Activated CD4-positive, CD25-positive, alpha-beta regulatory T cell treated with anti-CD3 and anti-CD28 coated beads, Interleukin-2, amount 50 U/mL, for 16 hours (primary cell): ENCODE data around the gene PRXL2A.
"Not testable (repeated sequence)": the region's sequence is repeated elsewhere in the genome, so short reads cannot be mapped to it uniquely, and the experiment has no call there.

Experiments
- DNase-seq: peaks from one replicate; pipeline ENCODE4 v3.0.0-alpha.2; 2020; ENCODE audit warnings: low read depth, low spot score

Gene PRXL2A

DNA sequence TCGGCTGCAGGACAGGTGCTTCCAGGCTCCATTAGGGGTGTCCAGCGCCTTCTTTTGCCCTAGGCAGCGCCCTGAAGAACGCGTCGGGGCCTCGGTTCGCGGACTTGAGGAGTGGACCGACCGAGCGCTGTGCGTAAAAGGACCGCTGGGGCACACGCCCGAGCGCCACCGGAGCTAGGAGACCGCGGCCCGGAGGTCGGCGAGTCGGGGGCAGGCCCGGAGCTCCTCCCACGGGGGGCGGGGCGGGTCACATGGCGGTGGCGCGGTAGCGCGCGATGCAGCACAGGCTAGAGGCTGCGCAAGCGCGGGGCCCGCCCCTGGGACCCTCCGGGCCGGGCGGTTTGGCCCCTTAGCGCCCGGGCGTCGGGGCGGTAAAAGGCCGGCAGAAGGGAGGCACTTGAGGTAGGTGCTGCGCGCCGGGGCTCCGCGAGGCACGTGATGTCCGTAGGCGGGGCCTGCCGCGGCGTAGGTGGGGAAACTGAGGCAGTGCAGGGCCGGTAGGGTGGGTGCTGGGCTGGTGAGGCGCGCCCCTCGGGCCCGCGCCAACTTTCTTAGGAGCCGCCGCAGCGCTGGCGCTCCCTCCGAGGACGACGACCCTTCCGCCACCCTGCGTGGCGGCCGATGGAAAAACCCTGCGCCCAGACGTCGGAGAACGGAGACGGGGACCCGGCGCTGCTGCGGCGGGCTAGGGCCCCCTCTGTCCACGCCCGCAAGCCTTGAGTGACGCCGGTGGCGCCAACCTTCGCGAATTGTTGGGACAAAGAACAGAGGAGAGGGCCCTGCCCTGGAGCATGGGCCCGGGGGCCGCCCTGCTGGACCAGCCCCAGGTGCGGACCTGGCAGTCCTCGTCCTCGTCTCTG lies at the start of gene PRXL2A:
TSS of gene PRXL2A (plus strand) at position 310 of the 860 bp plus-strand sequence. CDS start 11,917 bp downstream, outside the sequence.
- DNase-seq: peak; percentile 37

DNA sequence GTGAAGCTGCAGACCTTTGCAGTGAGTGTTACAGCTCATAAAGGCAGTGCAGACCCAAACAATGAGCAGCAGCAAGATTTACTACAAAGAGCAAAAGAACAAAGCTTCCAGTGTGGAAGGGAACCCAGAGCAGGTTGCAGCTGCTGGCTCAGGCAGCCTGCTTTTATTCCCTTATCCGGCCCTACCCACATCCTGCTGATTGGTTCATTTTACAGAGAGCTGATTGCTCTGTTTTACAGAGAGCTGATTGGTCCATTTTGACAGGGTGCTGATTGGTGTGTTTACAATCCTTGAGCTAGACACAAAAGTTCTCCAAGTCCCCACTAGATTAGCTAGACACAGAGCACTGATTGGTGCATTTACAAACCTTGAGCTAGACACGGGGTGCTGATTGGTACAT lies 49.4 kb upstream of the PRXL2A start:
- DNase-seq: not testable (repeated sequence)

DNA sequence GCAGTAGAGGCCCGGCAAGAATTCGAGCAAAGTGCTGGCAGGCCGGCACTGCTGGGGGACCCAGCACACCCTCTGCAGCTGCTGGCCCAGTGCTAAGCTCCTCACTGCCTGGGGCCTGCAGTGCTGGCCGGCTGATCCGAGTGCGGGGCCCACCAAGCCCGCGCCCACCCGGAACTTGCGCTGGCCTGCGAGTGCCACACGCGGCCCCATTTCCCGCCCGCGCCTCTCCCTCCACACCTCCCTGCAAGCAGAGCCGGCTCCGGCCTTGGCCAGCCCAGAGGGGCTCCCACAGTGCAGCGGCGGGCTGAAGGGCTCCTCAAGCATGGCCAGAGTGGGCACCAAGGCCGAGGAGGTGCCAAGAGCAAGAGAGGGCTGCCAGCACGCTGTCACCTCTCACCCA lies 48.7 kb upstream of the PRXL2A start:
- DNase-seq: no peak

DNA sequence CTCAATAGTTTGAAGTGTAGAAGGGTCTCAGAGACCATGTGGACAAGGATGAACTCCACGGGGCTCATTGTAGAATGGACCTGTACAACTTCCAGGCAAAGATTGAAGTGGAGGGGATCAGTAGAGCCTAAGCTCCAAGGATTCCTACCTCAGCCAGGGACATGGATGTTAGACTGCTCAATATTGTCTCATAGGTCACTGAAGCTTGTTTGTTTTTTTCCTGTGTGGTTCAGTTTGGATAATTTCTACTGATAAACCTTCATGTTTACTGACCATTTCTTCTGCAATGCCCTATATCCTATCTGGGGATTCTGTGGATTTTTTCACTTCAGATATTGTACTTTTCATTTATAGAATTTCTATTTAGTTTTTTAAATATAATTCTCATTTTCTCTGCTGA lies 42.8 kb upstream of the PRXL2A start:
- DNase-seq: no peak

DNA sequence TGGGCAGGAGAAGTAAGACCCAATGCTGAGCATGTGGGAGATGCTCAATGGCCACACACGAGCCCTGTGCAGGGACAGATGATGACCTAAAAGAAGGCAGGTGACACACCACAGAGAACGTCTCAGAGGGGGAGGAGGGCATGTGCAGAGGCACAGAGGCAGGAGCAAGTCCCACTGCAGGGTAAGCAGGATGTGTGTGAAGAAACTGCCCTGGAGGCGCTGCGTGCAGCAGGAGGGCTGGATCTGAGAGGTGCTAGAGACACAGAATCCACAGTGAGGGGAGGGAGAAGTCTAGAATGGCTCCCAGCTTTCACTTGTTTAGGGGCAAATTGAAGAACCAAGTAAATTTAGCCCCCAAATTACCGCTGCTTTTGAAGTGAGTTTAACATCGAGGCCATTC lies 36.9 kb upstream of the PRXL2A start:
- no peak for DNase-seq

GRCh38 chr10:80372675-80373074 lies 35.7 kb upstream of the PRXL2A start:
- DNase-seq: no peak

GRCh38 chr10:80373502-80373901 lies 34.8 kb upstream of the PRXL2A start:
- DNase-seq: no peak

- DNase-seq: no peak
Observed at GRCh38 chr10:80379701-80380100, 28.6 kb upstream of the PRXL2A start.

DNA sequence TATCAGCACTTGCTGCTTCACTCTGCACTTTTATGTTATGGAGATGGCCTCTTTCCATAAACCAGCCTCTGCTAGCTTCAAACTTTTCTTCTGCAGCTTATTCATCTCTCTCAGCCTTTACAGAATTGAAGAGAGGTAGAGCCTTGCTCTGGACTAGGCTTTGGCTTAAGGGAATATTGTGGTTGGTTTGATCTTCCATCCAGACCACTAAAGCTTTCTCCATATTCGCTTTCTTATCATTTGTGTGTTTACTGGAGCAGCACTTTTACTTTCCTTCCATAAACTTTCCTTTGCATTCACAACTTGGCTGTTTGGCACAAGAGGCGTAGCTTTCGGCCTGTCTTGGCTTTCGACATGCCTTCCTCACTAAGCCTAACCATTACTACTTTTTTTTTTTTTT lies 28.2 kb upstream of the PRXL2A start:
- DNase-seq: no peak

DNA sequence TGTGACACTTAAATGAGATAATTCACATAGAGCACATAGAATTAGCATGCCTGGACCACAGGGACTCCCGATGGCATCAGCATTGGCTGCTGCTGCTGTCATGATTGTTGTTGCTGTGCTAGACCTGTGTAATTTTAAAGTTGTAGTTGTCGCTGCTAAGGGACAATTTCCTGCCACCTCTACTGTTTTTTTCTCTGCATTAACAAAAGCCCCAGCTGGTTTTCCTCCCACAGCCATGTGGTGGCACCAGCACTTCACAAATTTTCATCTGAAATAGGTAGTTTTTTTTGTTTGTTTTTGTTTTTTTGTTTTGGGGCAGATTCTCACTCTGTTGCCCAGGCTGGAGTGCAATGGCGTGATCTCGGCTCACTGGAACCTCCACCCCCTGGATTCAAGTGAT lies 25.4 kb upstream of the PRXL2A start:
- DNase-seq: no peak

DNA sequence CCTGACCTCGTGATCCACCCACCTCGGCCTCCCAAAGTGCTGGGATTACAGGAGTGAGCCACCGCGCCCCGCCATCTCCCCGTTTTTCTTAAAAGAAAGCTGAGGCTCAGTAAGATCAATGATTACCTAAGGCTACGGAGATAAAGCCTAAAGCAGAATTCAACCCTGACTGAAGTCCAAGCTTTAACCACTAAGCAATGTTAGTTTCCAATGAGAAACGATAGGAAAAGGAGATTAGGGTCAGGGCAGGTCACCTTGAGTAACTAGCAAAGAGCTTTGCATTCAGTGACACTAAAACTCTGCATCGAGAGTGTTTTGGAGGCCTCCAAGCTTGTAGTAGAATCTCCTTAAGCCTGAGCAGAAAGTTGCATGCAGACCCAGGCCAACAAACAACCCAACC lies 17.6 kb upstream of the PRXL2A start:
- DNase-seq: no peak

DNA sequence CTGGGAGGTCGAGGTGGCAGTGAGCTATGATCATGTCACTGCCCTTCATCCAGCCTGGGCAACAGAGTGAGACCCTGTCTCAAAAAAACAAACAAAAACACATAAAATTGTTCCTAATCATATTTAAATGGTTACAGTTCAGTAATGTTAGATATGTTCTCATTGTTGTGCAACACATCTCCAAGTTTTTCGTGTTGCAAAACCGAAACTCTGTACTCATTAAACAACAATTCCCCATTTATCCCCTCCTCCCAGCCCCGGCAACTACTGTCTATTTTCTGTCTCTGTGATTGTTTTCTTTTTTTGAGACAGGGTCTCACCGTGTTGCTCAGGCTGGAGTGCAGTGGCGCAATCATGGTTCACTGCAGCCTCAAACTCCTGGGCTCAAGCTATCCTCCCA lies 16.1 kb upstream of the PRXL2A start:
- no peak for DNase-seq

- DNase-seq: no peak
Observed at GRCh38 chr10:80394358-80394916, 13.9 kb upstream of the PRXL2A start.

GRCh38 chr10:80397014-80397413 lies 11.3 kb upstream of the PRXL2A start:
- no peak for DNase-seq

GRCh38 chr10:80400136-80400804 lies 8.1 kb upstream of the PRXL2A start:
- no peak for DNase-seq

DNA sequence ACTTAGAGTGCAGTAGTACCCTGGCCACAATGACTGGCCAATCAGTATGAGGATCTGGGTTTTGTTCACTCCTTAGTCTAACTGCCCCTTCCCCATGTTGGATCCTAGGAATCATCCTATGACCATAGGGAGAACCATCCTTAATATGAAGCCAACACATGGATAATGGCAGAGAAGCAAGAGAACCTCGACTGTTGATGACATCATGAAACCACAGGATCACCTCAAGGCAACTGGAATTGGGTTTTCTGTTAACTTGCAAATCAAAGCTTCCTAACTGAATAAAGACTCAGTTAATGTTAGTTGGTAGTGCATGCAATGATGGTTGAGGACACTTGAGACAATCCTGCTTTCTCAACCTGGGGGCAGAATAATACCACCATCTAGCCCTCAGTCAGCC lies 3.3 kb upstream of the PRXL2A start:
- DNase-seq: no peak

- DNase-seq: no peak
Observed at GRCh38 chr10:80405626-80406025, 2.7 kb upstream of the PRXL2A start.

DNA sequence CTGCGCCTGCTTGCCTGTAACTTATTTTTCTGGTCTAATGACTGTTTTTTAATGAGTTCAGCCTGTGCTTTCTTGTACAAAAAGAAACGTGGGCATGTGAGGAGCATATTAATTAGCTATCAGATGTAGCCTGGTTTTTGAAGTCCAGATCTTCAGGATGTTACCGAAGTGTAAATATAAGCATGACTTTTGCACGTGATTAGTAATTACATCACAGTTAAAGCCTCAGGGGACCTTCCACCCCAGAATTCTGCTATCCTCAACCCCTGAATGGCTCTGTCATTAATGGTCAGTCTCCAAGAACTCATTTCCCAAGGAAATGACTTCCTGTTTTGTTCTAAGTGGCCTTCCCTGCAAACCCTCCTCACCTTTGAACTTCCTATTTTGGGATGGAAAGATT lies 2.1 kb upstream of the PRXL2A start:
- no peak for DNase-seq

GRCh38 chr10:80407812-80408241 lies 524 bp upstream of the PRXL2A start:
- DNase-seq: no peak

DNA sequence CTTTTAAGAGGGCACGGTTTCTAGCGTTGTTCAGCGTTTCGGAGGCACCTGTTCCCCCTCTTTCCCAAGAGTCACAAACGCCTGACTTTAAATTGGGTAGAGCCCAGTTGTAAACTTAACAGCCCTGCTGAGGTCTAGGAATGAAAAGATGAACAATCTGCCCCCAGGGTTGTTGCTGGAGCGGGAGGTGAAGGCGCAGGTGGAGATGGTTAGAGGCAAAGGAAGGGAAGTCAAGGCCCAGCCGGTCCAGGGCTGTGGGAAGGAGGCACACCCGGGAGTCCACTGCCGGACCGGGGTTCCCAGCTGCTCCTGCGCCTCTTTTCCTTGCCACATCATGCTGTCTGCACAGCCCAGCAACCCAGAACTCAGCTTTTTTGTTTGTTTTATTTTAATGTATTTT lies 770 bp downstream of the PRXL2A start:
- DNase-seq: no peak

DNA sequence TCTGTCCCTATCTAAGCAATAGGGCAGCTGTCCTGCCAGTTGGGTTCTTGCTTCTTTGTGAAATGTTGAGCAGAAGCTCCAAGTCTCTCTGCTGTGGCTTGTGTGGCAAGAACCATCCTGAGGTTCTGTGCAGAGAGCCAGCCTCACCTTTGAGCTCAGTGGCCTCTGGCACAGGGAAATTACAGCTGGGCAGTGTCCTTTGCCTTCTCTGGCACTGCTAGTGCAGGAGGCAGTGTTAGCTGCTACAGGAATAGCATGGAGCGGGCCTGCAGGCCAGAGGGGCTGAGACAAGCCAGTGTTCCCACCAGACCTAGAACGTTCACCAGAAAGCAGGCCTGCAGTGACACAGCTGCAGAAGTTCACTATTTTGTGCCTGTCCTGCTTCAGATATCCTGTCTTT lies 1.8 kb downstream of the PRXL2A start:
- DNase-seq: no peak

DNA sequence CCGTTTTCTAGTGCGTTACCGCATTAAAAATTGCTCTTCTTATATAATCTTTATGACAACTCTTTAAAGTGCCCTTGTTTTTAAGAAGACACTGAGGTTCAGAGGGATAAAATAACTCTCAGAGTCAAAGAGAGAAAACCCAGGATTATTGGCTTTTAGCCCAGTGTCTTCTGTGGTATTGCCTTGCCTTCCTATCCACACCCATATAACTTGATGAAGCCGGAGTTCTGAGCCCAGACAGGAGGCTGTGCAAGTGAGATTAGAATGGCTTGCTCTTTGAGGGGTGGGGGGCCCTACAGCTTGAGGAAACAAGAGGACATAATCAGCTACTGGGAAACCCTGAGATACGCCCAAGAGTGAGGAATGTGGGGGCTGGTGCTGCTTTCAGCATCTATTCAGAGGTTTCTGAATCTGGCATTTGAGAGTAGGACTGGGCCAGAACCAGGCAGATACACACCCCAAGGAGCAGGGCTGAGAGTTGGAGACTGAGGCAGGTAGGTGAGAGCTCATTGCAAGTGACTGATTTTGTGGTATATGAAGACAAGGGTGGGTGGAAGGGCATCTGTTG lies 2.3 kb downstream of the PRXL2A start:
- no peak for DNase-seq
